HUES48 (cell line): ENCODE results near the gene ZNF75A.
"Not testable (repeated sequence)": the region's sequence is repeated elsewhere in the genome, so short reads cannot be mapped to it uniquely, and the experiment has no call there.

Source experiments
- H3K27ac ChIP-seq: one replicate; pipeline ENCODE4 v1.7.0; 2013; ENCODE audit warnings: low read depth, low read length, inconsistent platforms
- H3K27me3 ChIP-seq: 2 replicates; pipeline ENCODE4 v1.6.1; 2013; ENCODE audit warnings: mild to moderate bottlenecking, low read length; ENCODE audit not compliant: control insufficient read depth, insufficient read depth
- H3K36me3 ChIP-seq: 2 replicates; pipeline ENCODE4 v1.6.1; 2013; ENCODE audit warnings: low read length; ENCODE audit not compliant: control insufficient read depth, insufficient read depth
- H3K4me1 ChIP-seq: 2 replicates; pipeline ENCODE4 v1.6.1; 2013; ENCODE audit warnings: mild to moderate bottlenecking, low read length; ENCODE audit not compliant: control insufficient read depth, insufficient read depth
- H3K4me3 ChIP-seq: 2 replicates; pipeline ENCODE4 v1.5.1; 2013; ENCODE audit warnings: mild to moderate bottlenecking, low read depth, low read length
- H3K9ac ChIP-seq: 2 replicates; pipeline ENCODE4 v1.6.1; 2013; ENCODE audit warnings: mild to moderate bottlenecking, low read depth, low read length, moderate library complexity
- H3K9me3 ChIP-seq: 2 replicates; pipeline ENCODE4 v1.6.1; 2013; ENCODE audit warnings: low read length; ENCODE audit not compliant: control insufficient read depth, insufficient read depth

Gene ZNF75A

GRCh38 chr16:3305109-3306068 lies at the start of gene ZNF75A, which contains the start of gene TIGD7:
TSS of gene ZNF75A (plus strand) at chr16:3305497. CDS start at chr16:3308429, 2,932 bp downstream.
TSS of gene TIGD7 (minus strand) at chr16:3305430. CDS start at chr16:3300614, 4,816 bp downstream.
- Histone ChIP-seq H3K4me1 (0 out of 2 replicates have a peak, but pooled peaks cover 4% of the 10 kb centered on the region), H3K36me3 (peaks cover 22% of the 10 kb centered on the region), H3K4me3 (peak within 1 kb of the TSS; percentile 96), H3K27me3 (no peaks in the 10 kb centered on the region), H3K27ac (peak within 1 kb of the TSS; percentile 91), H3K9ac (peak within 1 kb of the TSS; percentile 90), H3K9me3 (peaks cover 42% of the 10 kb centered on the region)

- Histone ChIP-seq H3K36me3 (no peaks in the 10 kb centered on the region), H3K27me3 (no peaks in the 10 kb centered on the region), H3K4me1 (no peaks in the 10 kb centered on the region), H3K4me3 (no peak within 1 kb of the TSS), H3K9ac (no peak within 1 kb of the TSS), H3K9me3 (0 out of 2 replicates have a peak, but pooled peaks cover 5% of the 10 kb centered on the region), H3K27ac (no peak within 1 kb of the TSS)
These were observed 49.0 kb upstream of the ZNF75A start, which contains the start of gene MEFV for GRCh38 chr16:3256146-3256865. TSS of gene MEFV (minus strand) at chr16:3256633. CDS start at chr16:3256587, 46 bp downstream.

- no peak overlapping the region for H3K9ac ChIP-seq
- H3K9me3 ChIP-seq: 0 out of 2 replicates have a peak, but pooled peaks cover 5% of the 10 kb centered on the region
- H3K27ac ChIP-seq: no peak overlapping the region
- H3K4me1 ChIP-seq: no peaks in the 10 kb centered on the region
- H3K27me3 ChIP-seq: no peaks in the 10 kb centered on the region
- H3K4me3 ChIP-seq: no peak overlapping the region
- H3K36me3 ChIP-seq: no peaks in the 10 kb centered on the region
These were observed 48.3 kb upstream of the ZNF75A start for GRCh38 chr16:3256866-3257465.

GRCh38 chr16:3259836-3260235 lies 45.5 kb upstream of the ZNF75A start:
- H3K4me1 ChIP-seq: no peaks in the 10 kb centered on the region
- H3K4me3 ChIP-seq: no peak overlapping the region
- no peaks in the 10 kb centered on the region for H3K36me3 ChIP-seq
- no peak overlapping the region for H3K27ac ChIP-seq
- no peak overlapping the region for H3K9ac ChIP-seq
- H3K27me3 ChIP-seq: no peaks in the 10 kb centered on the region; the same call in 1 of the 2 replicates
- H3K9me3 ChIP-seq: peaks cover 6% of the 10 kb centered on the region; the same call in 1 of the 2 replicates

GRCh38 chr16:3262517-3262916 lies 42.8 kb upstream of the ZNF75A start:
- Histone ChIP-seq H3K9me3 (peaks cover 10% of the 10 kb centered on the region; the same call in 1 of the 2 replicates), H3K27ac (no peak overlapping the region), H3K9ac (no peak overlapping the region), H3K4me3 (no peak overlapping the region), H3K4me1 (no peaks in the 10 kb centered on the region), H3K27me3 (no peaks in the 10 kb centered on the region; the same call in 1 of the 2 replicates), H3K36me3 (no peaks in the 10 kb centered on the region)

GRCh38 chr16:3264137-3265036 lies 40.9 kb upstream of the ZNF75A start:
- no peaks in the 10 kb centered on the region; the same call in 1 of the 2 replicates for H3K27me3 ChIP-seq
- no peaks in the 10 kb centered on the region for H3K36me3 ChIP-seq
- H3K9ac ChIP-seq: no peak overlapping the region
- peak overlapping the region; percentile 67 for H3K27ac ChIP-seq
- H3K4me1 ChIP-seq: no peaks in the 10 kb centered on the region
- H3K4me3 ChIP-seq: peak overlapping the region; percentile 69
- peaks cover 10% of the 10 kb centered on the region for H3K9me3 ChIP-seq

DNA sequence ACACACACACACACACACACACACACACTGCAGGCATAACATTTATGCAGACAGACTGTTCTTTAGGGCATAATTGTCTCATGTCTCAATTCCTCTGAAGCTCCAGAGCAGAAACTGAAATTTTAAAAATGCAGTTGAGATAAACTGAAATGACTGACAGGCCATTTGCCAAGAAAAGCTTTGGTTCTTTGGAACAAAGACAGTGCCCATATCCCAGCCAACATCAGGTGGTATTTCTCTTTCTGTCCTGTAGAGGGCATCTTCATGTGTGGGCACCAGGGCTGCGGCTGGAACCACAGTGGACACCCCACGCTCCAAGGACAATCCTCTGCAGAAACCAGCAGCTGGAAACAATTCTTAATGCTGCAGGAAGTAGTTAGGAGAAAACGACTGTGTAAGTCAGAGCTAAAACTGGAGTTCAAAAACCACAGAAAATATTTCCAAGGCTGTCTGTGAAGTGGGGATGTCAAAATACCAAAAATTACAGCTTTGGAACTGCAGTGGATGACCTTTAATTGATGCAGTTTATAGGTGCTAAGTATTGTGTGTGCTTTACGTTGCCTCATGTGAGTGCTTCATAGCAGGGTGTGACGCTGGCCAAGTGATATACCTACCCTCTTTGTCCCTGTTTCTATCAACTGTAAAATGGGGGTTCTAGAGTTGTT lies 38.3 kb upstream of the ZNF75A start:
- H3K9ac ChIP-seq: no peak overlapping the region
- no peak overlapping the region for H3K4me3 ChIP-seq
- H3K27me3 ChIP-seq: no peaks in the 10 kb centered on the region; the same call in 1 of the 2 replicates
- H3K9me3 ChIP-seq: peaks cover 10% of the 10 kb centered on the region
- H3K27ac ChIP-seq: no peak overlapping the region
- H3K36me3 ChIP-seq: no peaks in the 10 kb centered on the region
- H3K4me1 ChIP-seq: no peaks in the 10 kb centered on the region

DNA sequence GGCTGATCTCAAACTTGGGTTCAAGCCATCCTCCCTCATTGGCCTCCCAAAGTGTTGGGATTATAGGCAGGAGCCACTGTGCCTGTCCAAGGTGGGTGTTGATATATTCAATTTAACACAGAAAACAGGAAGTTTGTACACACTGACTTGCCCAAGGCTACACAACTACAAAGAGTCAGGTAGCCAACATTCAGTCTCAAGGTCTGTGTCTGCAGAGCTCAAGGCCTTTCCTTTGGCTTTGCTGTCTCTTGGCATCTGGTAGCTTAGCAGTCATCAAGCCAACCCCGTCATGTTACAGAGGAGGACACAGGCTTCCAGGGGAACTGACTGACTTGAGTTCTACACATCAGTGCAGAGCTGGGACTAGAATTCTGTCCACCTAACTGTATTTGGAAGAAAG lies 37.0 kb upstream of the ZNF75A start:
- Histone ChIP-seq H3K9me3 (peaks cover 10% of the 10 kb centered on the region), H3K4me1 (no peaks in the 10 kb centered on the region), H3K9ac (no peak overlapping the region), H3K27ac (no peak overlapping the region), H3K4me3 (no peak overlapping the region), H3K27me3 (no peaks in the 10 kb centered on the region), H3K36me3 (no peaks in the 10 kb centered on the region)

DNA sequence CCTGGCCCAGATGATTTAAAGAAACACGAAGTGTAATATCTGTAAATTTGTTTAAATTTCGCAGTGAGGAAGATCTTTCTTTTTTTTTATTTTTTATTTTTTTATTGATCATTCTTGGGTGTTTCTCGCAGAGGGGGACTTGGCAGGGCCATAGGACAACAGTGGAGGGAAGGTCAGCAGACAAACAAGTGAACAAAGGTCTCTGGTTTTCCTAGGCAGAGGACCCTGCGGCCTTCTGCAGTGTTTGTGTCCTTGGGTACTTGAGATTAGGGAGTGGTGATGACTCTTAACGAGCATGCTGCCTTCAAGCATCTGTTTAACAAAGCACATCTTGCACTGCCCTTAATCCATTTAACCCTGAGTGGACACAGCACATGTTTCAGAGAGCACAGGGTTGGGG lies 34.6 kb upstream of the ZNF75A start:
- H3K9me3 ChIP-seq, H3K4me1 ChIP-seq, H3K27ac ChIP-seq, H3K36me3 ChIP-seq, H3K4me3 ChIP-seq, H3K27me3 ChIP-seq, H3K9ac ChIP-seq: not testable (repeated sequence)
